Neural progenitor cell (in vitro differentiated cells): ENCODE measurements around the gene SREBF1. TPM values are rescaled to one million over a fixed set of nuclear protein-coding genes. Genes with fewer than 3 reads are reported as not detected.
A peak's percentile ranks its signal among the peaks of the same experiment; 100 is the strongest.

Source experiments
- DNase-seq: peaks from one replicate; pipeline ENCODE4 v3.0.0-alpha.2; 2016; ENCODE audit warnings: low spot score
- H2AFZ ChIP-seq: fragments of 200-600 bp; sonication (generic); replicated peaks from 2 replicates; pipeline ENCODE4 v1.6.1; 2016; ENCODE audit warnings: antibody characterized with exemption
- H3F3A ChIP-seq: fragments of 200-600 bp; sonication (generic); 2 replicates; pipeline ENCODE4 v1.6.1; 2016; ENCODE audit warnings: antibody characterized with exemption, low read depth
- H3K27ac ChIP-seq: fragments of 200-600 bp; sonication (generic); 2 replicates; pipeline ENCODE4 v1.5.1; 2016; ENCODE audit warnings: mild to moderate bottlenecking
- H3K27me3 ChIP-seq: fragments of 200-600 bp; sonication (generic); 2 replicates; pipeline ENCODE4 v1.6.1; 2016; ENCODE audit warnings: mild to moderate bottlenecking, moderate library complexity
- H3K36me3 ChIP-seq: fragments of 200-600 bp; sonication (generic); 2 replicates; pipeline ENCODE4 v1.5.1; 2016
- H3K4me1 ChIP-seq: fragments of 200-600 bp; sonication (generic); 2 replicates; pipeline ENCODE4 v1.6.1; 2016; ENCODE audit warnings: mixed run types
- H3K4me2 ChIP-seq: fragments of 200-600 bp; sonication (generic); 2 replicates; pipeline ENCODE4 v1.6.1; 2016
- H3K4me3 ChIP-seq: fragments of 200-600 bp; sonication (generic); 2 replicates; pipeline ENCODE4 v1.5.1; 2016
- H3K79me2 ChIP-seq: fragments of 200-600 bp; sonication (generic); 2 replicates; pipeline ENCODE4 v1.6.1; 2016; ENCODE audit warnings: low read depth
- H3K9ac ChIP-seq: fragments of 200-600 bp; sonication (generic); 2 replicates; pipeline ENCODE4 v1.6.1; 2016
- H3K9me3 ChIP-seq: fragments of 200-600 bp; sonication (generic); 2 replicates; pipeline ENCODE4 v1.5.1; 2016; ENCODE audit warnings: low read depth
- H4K20me1 ChIP-seq: fragments of 200-600 bp; sonication (generic); 2 replicates; pipeline ENCODE4 v1.6.1; 2016; ENCODE audit warnings: low read depth
- H3K27ac Mint-ChIP-seq: 3 replicates; pipeline ENCODE4 v1.8.0; 2021; ENCODE audit warnings: mixed read lengths
- H3K27me3 Mint-ChIP-seq: 2 replicates; pipeline ENCODE4 v1.8.0; 2022; ENCODE audit warnings: low read depth, mild to moderate bottlenecking, inconsistent platforms, moderate library complexity, mixed read lengths; ENCODE audit not compliant: insufficient read depth
- H3K36me3 Mint-ChIP-seq: 3 replicates; pipeline ENCODE4 v1.8.0; 2021; ENCODE audit warnings: mixed read lengths
- H3K4me1 Mint-ChIP-seq: 3 replicates; pipeline ENCODE4 v1.8.0; 2021; ENCODE audit warnings: mixed read lengths
- H3K4me3 Mint-ChIP-seq: 3 replicates; pipeline ENCODE4 v1.8.0; 2021; ENCODE audit warnings: mild to moderate bottlenecking, moderate library complexity, mixed read lengths
- H3K9me3 Mint-ChIP-seq: 3 replicates; pipeline ENCODE4 v1.8.0; 2020; ENCODE audit warnings: mixed read lengths
- EZH2 ChIP-seq: fragments of 200-600 bp; sonication (generic); IDR thresholded peaks from 2 replicates; pipeline ENCODE4 v1.6.1; 2017; ENCODE audit warnings: antibody characterized with exemption, mild to moderate bottlenecking, moderate library complexity
- EZH2phosphoT487 ChIP-seq: fragments of 200-600 bp; sonication (generic); IDR thresholded peaks from 2 replicates; pipeline ENCODE4 v1.6.1; 2017; ENCODE audit warnings: antibody characterized with exemption
- total RNA-seq: library from RNA; depleted of rRNA; stranded (reverse); fragments of >200 nt; gene quantifications from 2 replicates; pipeline ENCODE4 v1.2.3, GENCODE V29; 2015; ENCODE audit warnings: low replicate concordance
- TF ChIP-seq, protein P1 (sequence below): fragments of 200-600 bp; sonication (generic); IDR thresholded peaks from 2 replicates; pipeline ENCODE4 v1.5.1; 2017; ENCODE audit warnings: antibody characterized with exemption, mild to moderate bottlenecking

SREBF1 gene
- total RNA-seq, 1 donor from 2014 or later: 12.7 TPM

DNA sequence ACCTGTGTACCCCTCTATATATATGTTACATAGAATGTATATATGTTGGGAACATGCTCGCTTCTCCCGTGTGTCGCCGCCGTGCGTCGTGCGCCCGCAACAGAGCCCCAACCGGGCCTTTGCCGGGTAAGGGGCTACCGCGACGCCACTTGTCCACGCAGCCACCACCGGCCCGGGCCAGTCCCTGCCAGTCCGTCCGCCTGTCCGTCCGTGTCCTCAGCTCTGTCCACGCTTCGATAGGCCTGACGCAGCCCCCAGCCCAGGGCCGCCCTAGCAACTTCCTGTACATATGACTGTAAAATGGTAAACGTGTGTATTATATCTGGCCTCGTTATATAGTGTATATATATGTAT is 25.9 kb downstream of the SREBF1 start:
- H3K27me3 ChIP-seq: peaks cover 27% of the 10 kb centered on the region
- H3K36me3 ChIP-seq: no peaks in the 10 kb centered on the region
- H3K4me1 ChIP-seq: peaks cover 30% of the 10 kb centered on the region
- no peaks in the 10 kb centered on the region for H3K9me3 ChIP-seq
- peaks cover 11% of the 10 kb centered on the region for H3K36me3 Mint-ChIP-seq
- peaks cover 42% of the 10 kb centered on the region for H3F3A ChIP-seq
- TF ChIP-seq EZH2 (no peak), EZH2phosphoT487 (no peak)
- TF ChIP-seq, protein P1, sequence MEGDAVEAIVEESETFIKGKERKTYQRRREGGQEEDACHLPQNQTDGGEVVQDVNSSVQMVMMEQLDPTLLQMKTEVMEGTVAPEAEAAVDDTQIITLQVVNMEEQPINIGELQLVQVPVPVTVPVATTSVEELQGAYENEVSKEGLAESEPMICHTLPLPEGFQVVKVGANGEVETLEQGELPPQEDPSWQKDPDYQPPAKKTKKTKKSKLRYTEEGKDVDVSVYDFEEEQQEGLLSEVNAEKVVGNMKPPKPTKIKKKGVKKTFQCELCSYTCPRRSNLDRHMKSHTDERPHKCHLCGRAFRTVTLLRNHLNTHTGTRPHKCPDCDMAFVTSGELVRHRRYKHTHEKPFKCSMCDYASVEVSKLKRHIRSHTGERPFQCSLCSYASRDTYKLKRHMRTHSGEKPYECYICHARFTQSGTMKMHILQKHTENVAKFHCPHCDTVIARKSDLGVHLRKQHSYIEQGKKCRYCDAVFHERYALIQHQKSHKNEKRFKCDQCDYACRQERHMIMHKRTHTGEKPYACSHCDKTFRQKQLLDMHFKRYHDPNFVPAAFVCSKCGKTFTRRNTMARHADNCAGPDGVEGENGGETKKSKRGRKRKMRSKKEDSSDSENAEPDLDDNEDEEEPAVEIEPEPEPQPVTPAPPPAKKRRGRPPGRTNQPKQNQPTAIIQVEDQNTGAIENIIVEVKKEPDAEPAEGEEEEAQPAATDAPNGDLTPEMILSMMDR: no peak
- H3K9ac ChIP-seq: no peak overlapping the region
- H3K27ac ChIP-seq: no peak overlapping the region
- no peak overlapping the region for H2AFZ ChIP-seq
- peak overlapping the region; percentile 67 for H3K4me2 ChIP-seq
- no peaks in the 10 kb centered on the region for H3K9me3 Mint-ChIP-seq
- no peak for DNase-seq
- peaks cover 85% of the 10 kb centered on the region for H4K20me1 ChIP-seq
- H3K4me3 ChIP-seq: no peak overlapping the region
- no peak overlapping the region for H3K27ac Mint-ChIP-seq
- peaks cover 38% of the 10 kb centered on the region for H3K4me1 Mint-ChIP-seq
- no peak overlapping the region for H3K4me3 Mint-ChIP-seq
- H3K79me2 ChIP-seq: no peaks in the 10 kb centered on the region
- peaks cover 17% of the 10 kb centered on the region for H3K27me3 Mint-ChIP-seq

DNA sequence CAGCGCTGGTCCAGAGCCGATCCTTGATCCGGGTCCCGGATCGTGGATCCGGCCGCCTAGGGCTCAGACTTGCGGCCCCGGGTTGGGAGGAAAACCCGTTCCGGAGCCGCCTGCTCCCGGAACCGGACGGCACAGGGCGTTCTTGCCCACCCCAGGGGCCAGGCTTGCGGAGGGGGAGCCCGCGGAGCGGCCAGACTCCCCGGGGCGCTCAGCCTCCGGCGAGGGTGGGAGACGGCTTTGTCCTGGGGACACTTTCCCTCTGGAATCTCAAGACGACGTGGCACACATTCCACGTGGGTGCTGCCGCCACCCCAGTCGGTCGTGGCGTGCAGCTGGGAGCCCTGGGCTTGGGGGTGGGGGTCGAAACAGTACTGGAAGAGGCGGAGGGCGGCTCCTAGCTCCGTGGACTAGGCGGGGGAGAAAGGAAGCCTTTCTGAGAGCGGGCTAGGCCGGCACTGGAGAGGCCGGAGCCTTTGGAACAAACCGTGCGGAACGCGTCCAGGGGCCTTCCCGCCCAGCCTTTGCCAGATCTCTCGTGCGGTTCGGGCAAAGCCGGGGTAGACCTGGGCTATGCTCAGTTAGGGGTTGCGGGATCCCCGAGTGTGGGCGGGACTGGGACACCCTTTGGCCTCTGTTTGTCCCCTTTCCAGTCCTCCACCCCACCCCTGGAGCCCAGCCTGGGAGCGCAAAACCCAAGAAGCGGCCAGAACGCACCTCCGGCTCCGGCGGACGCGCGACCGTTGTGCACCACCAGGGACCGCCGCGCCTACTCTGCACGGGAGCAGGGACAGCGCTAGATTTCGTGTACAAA is 26.5 kb downstream of the SREBF1 start:
- H3K27ac ChIP-seq: no peak overlapping the region
- H3K4me3 Mint-ChIP-seq: peak overlapping the region; percentile 68

DNA sequence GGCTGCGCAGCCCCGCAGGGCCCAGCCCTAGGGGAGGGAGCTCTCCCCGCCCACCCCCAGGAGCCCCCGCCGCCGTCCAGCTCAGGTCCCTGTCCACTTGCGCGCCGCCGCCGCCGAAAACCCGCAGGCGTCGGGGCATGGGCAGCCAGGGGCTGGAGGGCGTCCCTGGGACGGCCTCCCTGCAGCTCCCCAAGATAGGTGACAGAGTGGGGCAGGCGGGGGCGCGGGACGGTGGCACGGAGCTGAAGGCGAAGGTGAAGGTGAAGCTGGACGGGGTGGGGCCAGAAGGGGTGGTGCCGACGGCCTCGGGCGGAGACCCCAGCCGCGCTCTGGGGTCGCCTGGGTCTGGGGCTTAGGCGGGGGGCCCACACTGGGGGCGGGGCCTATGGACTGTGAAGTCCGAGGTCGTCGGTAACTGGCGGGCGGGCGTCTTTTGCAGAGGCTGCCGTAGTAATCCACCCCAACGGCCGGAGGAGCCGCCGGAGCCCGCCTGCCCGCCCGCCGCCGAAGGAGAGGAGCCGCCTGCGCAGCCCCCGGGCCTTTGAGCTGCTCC is 27.2 kb downstream of the SREBF1 start:
- Histone ChIP-seq H3K79me2 (no peaks in the 10 kb centered on the region), H3K36me3 (no peaks in the 10 kb centered on the region), H3F3A (peaks cover 42% of the 10 kb centered on the region), H3K9me3 (no peaks in the 10 kb centered on the region), H2AFZ (no peak overlapping the region), H3K9ac (no peak overlapping the region), H3K4me2 (peak overlapping the region; percentile 67), H3K4me3 (peak overlapping the region; percentile 33), H3K27me3 (peaks cover 27% of the 10 kb centered on the region), H3K27ac (no peak overlapping the region), H4K20me1 (peaks cover 88% of the 10 kb centered on the region), H3K4me1 (peaks cover 30% of the 10 kb centered on the region)
- Mint-ChIP-seq H3K4me3 (no peak overlapping the region), H3K4me1 (peaks cover 35% of the 10 kb centered on the region), H3K27me3 (peaks cover 21% of the 10 kb centered on the region), H3K27ac (no peak overlapping the region), H3K36me3 (peaks cover 10% of the 10 kb centered on the region), H3K9me3 (no peaks in the 10 kb centered on the region)
- TF ChIP-seq, protein P1: no peak
- TF ChIP-seq EZH2 (peak; percentile 24), EZH2phosphoT487 (peak; percentile 27)
- peak; percentile 45 for DNase-seq

More for the DNA sequence above, 26.5 kb downstream of the SREBF1 start:
- Histone ChIP-seq H3K79me2 (no peaks in the 10 kb centered on the region), H3K9ac (no peak overlapping the region), H3K9me3 (no peaks in the 10 kb centered on the region), H3K36me3 (no peaks in the 10 kb centered on the region), H3F3A (peaks cover 42% of the 10 kb centered on the region), H3K4me2 (peak overlapping the region; percentile 67), H3K4me1 (peaks cover 30% of the 10 kb centered on the region), H4K20me1 (peaks cover 86% of the 10 kb centered on the region), H3K4me3 (peak overlapping the region; percentile 33), H2AFZ (no peak overlapping the region), H3K27me3 (peaks cover 27% of the 10 kb centered on the region)
- H3K27me3 Mint-ChIP-seq: peaks cover 19% of the 10 kb centered on the region
- peaks cover 10% of the 10 kb centered on the region for H3K36me3 Mint-ChIP-seq
- no peak overlapping the region for H3K27ac Mint-ChIP-seq
- no peaks in the 10 kb centered on the region for H3K9me3 Mint-ChIP-seq
- DNase-seq: peak; percentile 90
- TF ChIP-seq, protein P1: peak; percentile 29
- no peak for TF ChIP-seq EZH2
- peaks cover 35% of the 10 kb centered on the region for H3K4me1 Mint-ChIP-seq
